NCI-H1436 (cell line): Measurements from ENCODE around the gene AKAP7.
"Not testable (repeated sequence)": the region's sequence is repeated elsewhere in the genome, so short reads cannot be mapped to it uniquely, and the experiment has no call there.

Experiments used
- DNase-seq: peaks from one replicate; lab custom pipeline; 2025; lab: John Stamatoyannopoulos, UW

Gene AKAP7

GRCh38 chr6:131135244-131136020 is at the start of gene AKAP7:
Gene AKAP7, plus strand, starts transcription at chr6:131135467. Its CDS starts 297 bp downstream, at chr6:131135764.
- no peak for DNase-seq

GRCh38 chr6:131090339-131090738 is 44.9 kb upstream of the AKAP7 start:
- not testable (repeated sequence) for DNase-seq

GRCh38 chr6:131091944-131092343 is 43.3 kb upstream of the AKAP7 start:
- not testable (repeated sequence) for DNase-seq

DNA sequence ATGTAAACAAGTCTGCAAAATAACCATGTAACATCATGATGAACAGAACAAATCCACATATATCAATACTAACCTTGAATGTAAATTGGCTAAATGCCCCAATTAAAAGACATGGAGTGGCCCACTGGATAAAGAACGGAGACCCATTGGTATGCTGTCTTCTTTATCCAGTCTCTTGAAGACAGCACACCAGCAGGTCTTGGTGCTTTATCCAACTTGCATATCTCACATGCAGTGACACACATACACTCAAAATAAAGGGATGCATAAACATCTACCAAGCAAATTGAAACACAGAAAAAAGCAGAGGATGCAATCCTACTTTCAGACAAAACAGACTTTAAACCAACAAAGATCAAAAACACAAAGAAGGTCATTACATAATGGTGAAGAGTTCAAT is 41.9 kb upstream of the AKAP7 start:
- DNase-seq = no peak

GRCh38 chr6:131096786-131097185 is 38.5 kb upstream of the AKAP7 start:
- no peak for DNase-seq

DNA sequence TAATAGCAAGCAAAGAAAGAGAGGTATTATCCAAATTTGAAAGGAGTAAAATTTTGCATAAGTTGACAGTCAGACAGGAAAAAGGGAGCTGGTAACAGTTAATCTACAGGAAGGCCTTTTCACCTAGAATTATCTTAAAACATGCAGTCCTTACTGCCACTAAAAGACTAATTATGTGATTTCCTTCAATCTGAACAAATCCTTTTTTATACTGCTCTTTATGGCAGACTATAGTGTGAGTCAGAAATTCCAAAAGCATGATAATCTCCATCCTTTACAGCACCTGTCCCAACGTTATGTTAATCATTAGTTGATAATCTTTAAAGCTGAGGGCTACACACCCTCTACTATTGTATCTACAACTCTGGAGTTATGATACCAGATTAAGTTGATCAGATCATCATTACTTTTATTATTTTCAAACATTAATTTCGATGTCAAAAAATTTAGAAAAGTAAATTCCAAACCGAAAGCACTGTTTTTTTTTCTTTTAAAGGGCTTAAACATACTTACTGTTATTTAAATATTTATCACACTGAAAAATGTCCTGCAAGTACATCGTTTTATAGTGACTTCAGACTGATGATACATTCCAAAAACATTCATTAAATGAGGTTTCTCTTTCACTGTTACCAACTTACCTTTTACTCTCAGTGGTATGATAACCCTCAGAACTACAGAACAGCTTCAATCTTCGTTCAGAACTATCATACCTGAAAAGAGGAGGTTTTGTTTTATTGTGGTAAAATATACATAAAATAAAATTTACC is 33.2 kb upstream of the AKAP7 start:
- DNase-seq = no peak

- DNase-seq = no peak
These were observed 32.0 kb upstream of the AKAP7 start for GRCh38 chr6:131103296-131103695.

DNA sequence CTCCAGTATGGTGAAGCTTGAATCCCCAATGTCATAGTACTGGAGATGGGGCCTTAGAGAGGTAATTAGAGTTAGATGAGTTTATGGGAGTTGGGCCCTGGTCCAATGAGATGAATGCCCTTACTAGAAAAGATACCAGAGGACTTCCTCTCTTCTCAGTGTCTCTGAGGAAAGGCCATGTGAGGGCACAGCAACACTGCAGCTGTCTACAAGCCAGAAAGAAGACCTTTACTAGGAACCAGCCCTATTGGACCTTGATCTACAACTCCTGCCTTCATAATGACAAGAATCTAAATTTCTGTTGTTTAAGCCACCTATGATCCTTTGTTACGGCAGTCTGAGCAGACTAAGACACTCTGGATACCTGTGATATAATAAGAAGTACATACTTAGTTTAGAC is 31.4 kb upstream of the AKAP7 start:
- no peak for DNase-seq

- no peak for DNase-seq
These were observed 28.1 kb upstream of the AKAP7 start for GRCh38 chr6:131107151-131107550.

DNA sequence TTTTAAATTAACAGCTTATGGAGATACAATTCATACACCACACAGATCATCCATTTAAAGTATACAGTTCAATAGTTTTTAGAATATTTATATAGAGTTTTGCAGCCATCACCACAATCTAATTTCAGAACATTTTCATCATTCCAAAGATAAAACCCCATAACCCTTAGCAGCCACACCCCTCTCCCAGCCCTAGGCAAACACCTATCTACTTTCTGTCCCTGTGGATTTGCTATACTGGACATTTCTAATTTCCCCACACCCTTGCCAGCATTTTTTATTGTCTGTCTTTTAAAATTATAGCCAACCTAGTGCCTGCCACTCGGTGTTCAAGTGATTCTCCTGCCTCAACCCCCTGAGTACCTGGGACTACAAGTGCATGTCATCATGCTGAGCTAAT is 23.0 kb upstream of the AKAP7 start:
- no peak for DNase-seq

- DNase-seq = no peak
These were observed 19.6 kb upstream of the AKAP7 start for GRCh38 chr6:131115651-131116050.

DNA sequence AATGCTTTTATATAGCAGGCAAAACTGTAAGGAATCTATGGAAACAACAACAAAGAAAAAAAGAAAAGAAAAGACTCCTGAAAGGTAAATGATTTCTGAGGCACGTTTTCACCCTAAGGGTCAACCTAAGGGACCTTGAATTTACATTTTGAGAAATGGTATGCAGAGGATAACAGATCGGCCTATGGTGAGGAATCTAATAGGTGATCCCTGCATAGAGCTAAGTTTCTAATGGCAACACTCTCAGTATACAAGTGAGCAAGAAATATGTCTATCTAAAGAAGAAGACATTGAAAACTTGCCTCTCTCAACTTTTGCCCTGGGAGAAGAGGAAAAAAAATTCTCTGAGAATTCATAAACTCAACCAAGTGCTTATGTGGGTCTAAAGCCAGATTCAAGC is 18.9 kb upstream of the AKAP7 start:
- no peak for DNase-seq

- DNase-seq = no peak
These were observed 18.4 kb upstream of the AKAP7 start for GRCh38 chr6:131116755-131117360.

GRCh38 chr6:131117878-131118277 is 17.4 kb upstream of the AKAP7 start:
- DNase-seq = no peak

DNA sequence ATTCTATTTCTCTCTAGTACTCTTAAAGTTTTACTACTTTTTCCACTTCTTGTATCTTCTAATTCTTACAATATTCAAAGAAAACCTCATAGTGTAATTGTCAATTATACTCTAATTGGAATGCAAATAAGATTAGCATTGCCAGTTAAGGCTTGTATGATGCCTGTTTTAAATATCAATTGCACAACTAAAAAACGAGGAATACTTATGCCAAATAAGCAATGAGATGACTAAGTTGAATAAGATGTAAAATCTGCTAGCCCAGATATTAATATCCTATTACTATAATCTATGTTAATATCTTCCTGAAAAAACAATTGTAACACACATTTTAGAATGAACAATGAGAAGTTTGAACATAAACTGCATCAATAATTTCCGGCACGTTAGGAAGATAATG is 13.3 kb upstream of the AKAP7 start:
- no peak for DNase-seq

- no peak for DNase-seq
These were observed 12.8 kb upstream of the AKAP7 start for GRCh38 chr6:131122516-131122915.

GRCh38 chr6:131124336-131125071 is 10.8 kb upstream of the AKAP7 start:
- DNase-seq = no peak

DNA sequence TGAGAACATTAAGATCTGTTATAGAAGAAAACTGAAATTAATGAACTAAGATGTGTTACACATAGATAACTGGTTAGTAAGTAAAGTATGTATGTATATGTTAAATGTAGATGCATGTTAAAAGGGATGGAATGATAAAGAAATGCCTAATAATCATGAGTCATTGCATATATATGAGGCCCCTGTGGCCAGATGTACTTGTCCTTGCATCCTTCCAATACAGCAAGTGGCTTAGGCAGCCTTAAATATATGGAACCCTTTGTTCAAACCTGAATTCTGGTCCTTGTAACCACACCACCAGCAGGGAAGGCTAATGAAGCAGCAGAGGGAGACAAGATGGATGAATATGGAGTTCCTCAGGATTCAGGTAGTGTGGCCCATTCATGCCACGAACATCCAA is 9.8 kb upstream of the AKAP7 start:
- no peak for DNase-seq

DNA sequence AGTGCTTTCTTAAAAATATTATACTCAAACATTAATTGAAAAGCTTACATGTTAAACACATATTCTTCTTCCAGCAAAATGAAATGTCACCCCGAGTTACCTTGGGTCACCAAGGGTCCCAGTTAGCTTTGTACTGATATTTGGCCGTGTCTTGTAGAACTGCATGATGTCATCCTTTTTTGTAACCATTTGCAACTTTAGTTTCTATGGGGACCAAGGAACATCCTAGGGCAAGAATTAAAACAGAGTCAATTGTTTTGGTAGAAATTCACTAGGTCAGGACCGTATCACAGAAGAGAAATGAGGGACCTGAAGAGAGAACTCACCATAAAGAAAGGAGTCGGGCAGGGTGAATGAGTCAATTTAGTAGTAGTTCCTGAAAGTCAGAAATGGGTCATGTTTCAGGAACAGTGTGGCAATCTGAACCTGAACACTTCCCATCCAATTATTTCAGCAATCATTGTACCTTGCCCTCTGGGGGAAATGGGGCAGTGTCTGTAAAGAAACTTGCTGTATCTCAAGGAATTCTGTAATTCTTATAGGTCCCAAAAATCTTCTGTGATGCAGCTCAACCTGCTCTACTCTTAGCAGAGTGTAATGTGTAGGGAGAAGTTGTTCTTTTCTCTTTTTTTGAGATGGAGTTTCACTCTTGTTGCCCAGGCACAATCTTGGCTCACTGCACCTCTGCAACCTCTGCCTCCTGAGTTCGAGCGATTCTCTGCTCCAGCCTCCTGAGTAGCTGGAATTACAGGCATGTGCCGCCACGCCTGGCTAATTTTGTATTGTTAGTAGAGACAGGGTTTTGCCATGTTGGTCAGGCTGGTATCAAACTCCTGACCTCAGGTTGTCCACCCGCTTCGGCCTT is 5.3 kb upstream of the AKAP7 start:
- DNase-seq = no peak

- no peak for DNase-seq
These were observed 4.7 kb upstream of the AKAP7 start for GRCh38 chr6:131130554-131130940.

GRCh38 chr6:131132360-131132759 is 2.9 kb upstream of the AKAP7 start:
- DNase-seq = no peak
